Hepatocyte (in vitro differentiated cells): ENCODE results near the gene ONECUT3. TPM values are rescaled to one million over a fixed set of nuclear protein-coding genes. Genes with fewer than 3 reads are reported as not detected.

Experiments used
- DNase-seq: peaks from one replicate; pipeline ENCODE4 v3.0.0-alpha.2; 2016; ENCODE audit warnings: low spot score
- H2AFZ ChIP-seq: fragments of 200-600 bp; sonication (generic); 2 replicates; pipeline ENCODE4 v1.6.0; 2016; ENCODE audit warnings: antibody characterized with exemption, mild to moderate bottlenecking
- H3K27ac ChIP-seq: fragments of 200-600 bp; sonication (generic); 2 replicates; pipeline ENCODE4 v1.5.1; 2016; ENCODE audit warnings: mild to moderate bottlenecking
- H3K27me3 ChIP-seq: fragments of 200-600 bp; sonication (generic); 2 replicates; pipeline ENCODE4 v1.6.1; 2016
- H3K36me3 ChIP-seq: fragments of 200-600 bp; sonication (generic); replicated peaks from 2 replicates; pipeline ENCODE4 v1.5.1; 2016; ENCODE audit warnings: low read depth; ENCODE audit not compliant: insufficient read depth
- H3K4me1 ChIP-seq: fragments of 200-600 bp; sonication (generic); 2 replicates; pipeline ENCODE4 v1.5.1; 2016; ENCODE audit warnings: mild to moderate bottlenecking, moderate library complexity; ENCODE audit not compliant: insufficient read depth
- H3K4me2 ChIP-seq: fragments of 200-600 bp; sonication (generic); 2 replicates; pipeline ENCODE4 v1.6.0; 2016
- H3K4me3 ChIP-seq: fragments of 200-600 bp; sonication (generic); 2 replicates; pipeline ENCODE4 v1.5.1; 2016; ENCODE audit warnings: mild to moderate bottlenecking
- H3K79me2 ChIP-seq: fragments of 200-600 bp; sonication (generic); 2 replicates; pipeline ENCODE4 v1.6.0; 2017; ENCODE audit warnings: mild to moderate bottlenecking
- H3K9me2 ChIP-seq: fragments of 200-600 bp; sonication (generic); replicated peaks from 2 replicates; pipeline ENCODE4 v1.6.0; 2017; ENCODE audit warnings: mild to moderate bottlenecking; ENCODE audit not compliant: insufficient read depth
- H3K9me3 ChIP-seq: fragments of 200-600 bp; sonication (generic); 2 replicates; pipeline ENCODE4 v1.5.1; 2016; ENCODE audit warnings: low read depth, mild to moderate bottlenecking
- H4K20me1 ChIP-seq: fragments of 200-600 bp; sonication (generic); 2 replicates; pipeline ENCODE4 v1.6.0; 2016; ENCODE audit warnings: mild to moderate bottlenecking; ENCODE audit not compliant: insufficient read depth, poor library complexity, severe bottlenecking
- EZH2 ChIP-seq: fragments of 200-600 bp; sonication (generic); IDR thresholded peaks from 2 replicates; pipeline ENCODE4 v1.6.1; 2016; ENCODE audit warnings: antibody characterized with exemption, mild to moderate bottlenecking, borderline replicate concordance
- EZH2phosphoT487 ChIP-seq: fragments of 200-600 bp; sonication (generic); IDR thresholded peaks from one replicate; pipeline ENCODE4 v1.6.1; 2018; ENCODE audit warnings: antibody characterized with exemption, mild to moderate bottlenecking, low read depth, moderate library complexity; ENCODE audit not compliant: unreplicated experiment, severe bottlenecking
- WGBS: methylation state at CpG from one replicate; pipeline ENCODE4 v1.1.6; 2016; ENCODE audit warnings: low lambda C conversion rate; ENCODE audit errors: missing lambda C conversion rate; 5-methylcytosine and 5-hydroxymethylcytosine counted together
- polyA plus RNA-seq: library from polyadenylated mRNA; unstranded; fragments of >200 nt; fragmentation: Nextera tagmentation; extraction: Ambion mirVana; gene quantifications from 2 replicates; pipeline ENCODE4 v1.2.1, GENCODE V29; 2016
- total RNA-seq: library from RNA; depleted of rRNA; stranded (reverse); fragments of >200 nt; gene quantifications from 2 replicates; pipeline ENCODE4 v1.2.3, GENCODE V29; 2014
- TF ChIP-seq, protein P1 (sequence below): fragments of 200-600 bp; sonication (generic); IDR thresholded peaks from 2 replicates; pipeline ENCODE4 v1.5.1; 2016; ENCODE audit warnings: antibody characterized with exemption, mild to moderate bottlenecking; ENCODE audit not compliant: poor library complexity

ONECUT3 gene
- total and polyA plus RNA-seq, 2 experiments from 2014 or later, result 0.03 to 0.06 TPM

DNA sequence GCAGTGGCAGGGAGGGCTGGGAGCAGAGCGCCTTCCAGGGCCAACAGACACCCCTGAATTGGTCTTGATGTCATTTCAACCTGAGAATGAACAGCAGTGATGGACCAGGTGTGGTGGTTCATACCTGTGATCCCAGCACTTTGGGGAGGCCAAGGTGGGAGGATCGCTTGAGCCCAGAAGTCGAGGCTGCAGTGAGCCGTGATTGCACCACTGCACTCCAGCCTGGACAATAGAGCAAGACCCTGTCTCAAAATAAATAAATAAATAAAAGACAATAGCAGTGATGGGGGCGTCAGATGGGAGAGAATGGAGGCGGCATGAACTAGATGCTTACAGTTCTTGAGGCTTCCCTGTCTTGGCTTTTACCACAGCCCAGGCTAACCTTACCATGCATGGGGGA is 46.1 kb upstream of the ONECUT3 start:
- Histone ChIP-seq H3K27ac (no peak overlapping the region), H3K36me3 (no peaks in the 10 kb centered on the region), H3K9me3 (no peaks in the 10 kb centered on the region), H4K20me1 (no peaks in the 10 kb centered on the region), H3K27me3 (peaks cover 2% of the 10 kb centered on the region), H3K79me2 (no peaks in the 10 kb centered on the region), H3K4me2 (no peak overlapping the region), H3K4me1 (no peaks in the 10 kb centered on the region), H3K4me3 (no peak overlapping the region), H2AFZ (no peak overlapping the region), H3K9me2 (no peaks in the 10 kb centered on the region)
- 90% methylated on average over 6 of the region's 6 CpGs for WGBS
- TF ChIP-seq EZH2phosphoT487, result no peak
- TF ChIP-seq, protein P1, sequence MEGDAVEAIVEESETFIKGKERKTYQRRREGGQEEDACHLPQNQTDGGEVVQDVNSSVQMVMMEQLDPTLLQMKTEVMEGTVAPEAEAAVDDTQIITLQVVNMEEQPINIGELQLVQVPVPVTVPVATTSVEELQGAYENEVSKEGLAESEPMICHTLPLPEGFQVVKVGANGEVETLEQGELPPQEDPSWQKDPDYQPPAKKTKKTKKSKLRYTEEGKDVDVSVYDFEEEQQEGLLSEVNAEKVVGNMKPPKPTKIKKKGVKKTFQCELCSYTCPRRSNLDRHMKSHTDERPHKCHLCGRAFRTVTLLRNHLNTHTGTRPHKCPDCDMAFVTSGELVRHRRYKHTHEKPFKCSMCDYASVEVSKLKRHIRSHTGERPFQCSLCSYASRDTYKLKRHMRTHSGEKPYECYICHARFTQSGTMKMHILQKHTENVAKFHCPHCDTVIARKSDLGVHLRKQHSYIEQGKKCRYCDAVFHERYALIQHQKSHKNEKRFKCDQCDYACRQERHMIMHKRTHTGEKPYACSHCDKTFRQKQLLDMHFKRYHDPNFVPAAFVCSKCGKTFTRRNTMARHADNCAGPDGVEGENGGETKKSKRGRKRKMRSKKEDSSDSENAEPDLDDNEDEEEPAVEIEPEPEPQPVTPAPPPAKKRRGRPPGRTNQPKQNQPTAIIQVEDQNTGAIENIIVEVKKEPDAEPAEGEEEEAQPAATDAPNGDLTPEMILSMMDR, result no peak
- TF ChIP-seq EZH2, result no peak
- DNase-seq, result no peak

- Histone ChIP-seq H3K4me3 (no peak overlapping the region), H3K79me2 (no peaks in the 10 kb centered on the region), H3K9me3 (no peaks in the 10 kb centered on the region), H2AFZ (no peak overlapping the region), H3K27me3 (peaks cover 26% of the 10 kb centered on the region), H3K27ac (no peak overlapping the region), H3K4me1 (no peaks in the 10 kb centered on the region), H4K20me1 (no peaks in the 10 kb centered on the region), H3K36me3 (no peaks in the 10 kb centered on the region), H3K9me2 (no peaks in the 10 kb centered on the region), H3K4me2 (no peak overlapping the region)
- TF ChIP-seq, protein P1, result no peak
- TF ChIP-seq EZH2phosphoT487 (no peak), EZH2 (no peak)
- DNase-seq, result no peak
- WGBS, result 83% methylated on average over 2 of the region's 2 CpGs
These were observed 40.1 kb upstream of the ONECUT3 start for GRCh38 chr19:1713170-1713569.

DNA sequence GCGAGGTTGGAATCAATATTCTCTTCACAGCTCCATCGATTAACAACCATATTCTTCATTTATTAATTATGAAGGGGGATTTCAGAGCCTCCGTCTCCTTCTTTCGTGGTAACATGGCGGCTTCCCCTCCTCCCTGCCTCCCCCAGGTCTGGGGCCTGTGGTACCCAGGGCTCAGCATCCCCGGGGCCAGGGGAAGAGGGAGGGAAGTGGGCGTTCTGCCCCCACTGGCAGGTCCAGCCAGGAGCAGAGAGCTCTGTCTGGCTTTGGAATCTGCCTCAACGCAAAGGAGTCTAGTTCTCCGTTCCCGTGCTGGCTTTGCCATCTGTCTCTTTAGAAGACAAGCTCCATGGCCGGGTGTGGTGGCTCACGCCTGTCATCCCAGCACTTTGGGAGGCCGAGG is 37.8 kb upstream of the ONECUT3 start:
- no peaks in the 10 kb centered on the region for H4K20me1 ChIP-seq
- DNase-seq, result no peak
- no peaks in the 10 kb centered on the region for H3K79me2 ChIP-seq
- 63% methylated on average over 13 of the region's 13 CpGs for WGBS
- no peaks in the 10 kb centered on the region for H3K9me3 ChIP-seq
- H3K4me2 ChIP-seq, result no peak overlapping the region
- no peak overlapping the region for H2AFZ ChIP-seq
- TF ChIP-seq EZH2 (no peak), EZH2phosphoT487 (no peak)
- TF ChIP-seq, protein P1, result no peak
- H3K9me2 ChIP-seq, result no peaks in the 10 kb centered on the region
- H3K4me3 ChIP-seq, result no peak overlapping the region
- no peaks in the 10 kb centered on the region for H3K4me1 ChIP-seq
- no peak overlapping the region for H3K27ac ChIP-seq
- peaks cover 49% of the 10 kb centered on the region for H3K27me3 ChIP-seq
- H3K36me3 ChIP-seq, result no peaks in the 10 kb centered on the region

DNA sequence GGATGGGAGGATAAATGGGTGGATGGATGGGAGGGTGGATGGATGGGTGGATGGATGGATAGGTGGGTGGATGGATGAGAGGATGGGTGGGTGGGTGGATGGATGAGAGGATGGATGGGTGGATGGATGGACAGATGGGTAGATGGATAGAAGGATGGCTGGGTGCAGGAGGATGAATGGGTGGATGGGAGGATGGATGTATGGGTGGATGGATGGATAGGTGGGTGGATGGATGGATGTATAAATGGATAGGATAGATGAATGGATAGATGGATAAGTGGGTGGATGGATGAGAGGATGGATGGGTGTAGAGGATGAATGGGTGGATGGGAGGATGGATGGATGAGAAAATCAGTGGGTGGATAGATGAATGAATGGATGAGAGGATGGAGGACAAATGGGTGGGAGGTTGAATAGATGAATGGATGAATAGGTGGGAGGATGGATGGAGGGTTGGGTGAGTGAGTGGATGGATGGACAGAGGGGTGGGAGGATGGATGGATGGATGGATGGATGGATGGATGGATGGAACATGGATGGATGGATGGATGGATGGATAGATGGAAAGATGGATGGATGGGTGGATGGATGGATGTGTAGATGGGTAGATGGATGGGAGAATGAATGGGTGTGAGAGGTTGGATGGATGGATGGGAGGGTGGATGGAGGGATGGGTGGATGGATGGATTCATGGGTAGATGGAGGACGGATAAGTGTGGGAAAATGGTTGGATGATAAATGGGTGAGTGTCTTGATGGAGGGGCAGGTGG is 35.9 kb upstream of the ONECUT3 start:
- Histone ChIP-seq H3K4me2 (no peak overlapping the region), H3K9me3 (no peaks in the 10 kb centered on the region), H3K27ac (no peak overlapping the region), H3K4me3 (no peak overlapping the region), H3K27me3 (peaks cover 61% of the 10 kb centered on the region), H3K79me2 (no peaks in the 10 kb centered on the region), H4K20me1 (no peaks in the 10 kb centered on the region), H3K9me2 (no peaks in the 10 kb centered on the region), H3K4me1 (no peaks in the 10 kb centered on the region), H2AFZ (no peak overlapping the region), H3K36me3 (no peaks in the 10 kb centered on the region)
- 86% methylated on average over 1 of the region's 1 CpG for WGBS
- no peak for DNase-seq
- TF ChIP-seq EZH2, result no peak
- TF ChIP-seq EZH2phosphoT487, result no peak
- TF ChIP-seq, protein P1, result no peak
